Measurements from ENCODE around the gene TVP23C.

TVP23C gene

DNA sequence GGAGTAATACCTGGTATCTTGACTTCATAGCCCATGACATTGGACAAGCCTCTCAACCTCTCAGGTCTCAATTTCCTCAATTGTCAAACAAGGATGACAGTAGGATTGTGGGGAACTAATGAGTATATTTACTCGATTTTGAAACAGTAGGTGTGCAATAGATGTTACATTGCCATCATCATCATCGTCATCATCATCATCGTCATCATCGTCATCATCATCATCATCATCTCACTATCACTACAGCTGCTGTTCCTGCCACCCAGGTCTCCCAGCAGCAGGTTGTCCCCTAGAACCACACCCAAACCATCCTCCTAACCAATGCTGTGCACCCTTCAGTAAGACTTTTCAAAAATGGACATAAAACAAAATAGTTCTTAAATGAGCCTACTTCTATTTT is 71.1 kb downstream of the TVP23C start:
- Histone ChIP-seq H3K9ac (ENCODE audit: low read length) (no peak overlapping the region), H3K36me3 (ENCODE audit: insufficient read depth, low read length) (no peaks in the 10 kb centered on the region), H3K4me3 (ENCODE audit: low read depth in 1 of 2, low read length in 2 of 2) (no peak overlapping the region), H3K4me1 (ENCODE audit: insufficient read depth, low read length) (no peaks in the 10 kb centered on the region), H3K9me3 (ENCODE audit: low read length) (no peaks in the 10 kb centered on the region), H3K27me3 (ENCODE audit: control insufficient read depth in 1 of 2, insufficient read depth in 2 of 2, low read length in 2 of 2) (no peaks in the 10 kb centered on the region), H3K27ac (ENCODE audit: low read depth, low read length) (no peak overlapping the region)

DNA sequence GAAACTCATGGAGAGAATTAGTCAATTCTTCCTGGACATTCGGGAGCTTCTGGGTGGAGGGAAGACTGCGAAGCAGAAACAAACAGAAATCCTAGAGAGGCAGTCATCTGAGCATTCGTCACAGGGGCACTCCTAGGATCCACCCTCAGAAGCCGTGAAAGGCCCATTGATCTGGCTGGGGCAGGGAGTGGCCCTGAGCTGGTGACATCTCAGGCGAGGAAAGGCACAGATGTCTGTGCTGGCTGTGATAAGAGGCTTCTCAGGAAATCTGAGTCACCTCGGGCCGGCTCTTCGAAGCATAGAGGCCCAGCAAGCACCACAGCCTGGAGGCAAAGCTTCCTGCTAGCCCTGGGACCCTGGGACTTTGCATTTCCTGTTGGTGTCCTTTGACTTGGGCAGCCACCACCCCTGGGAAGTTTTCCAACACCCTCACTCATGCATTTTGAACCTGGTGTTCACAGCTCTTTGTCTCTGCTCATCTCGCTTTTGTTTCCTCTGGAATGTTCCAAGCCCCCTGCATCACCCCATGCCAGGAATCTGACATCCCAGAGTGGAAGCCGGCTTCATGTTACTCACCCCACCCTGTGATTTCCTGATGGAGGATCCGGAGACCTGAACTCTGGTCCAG is 72.5 kb downstream of the TVP23C start:
- no peaks in the 10 kb centered on the region for H3K4me1 ChIP-seq (ENCODE audit: insufficient read depth, low read length)
- no peak overlapping the region for H3K27ac ChIP-seq (ENCODE audit: low read depth, low read length)
- no peak overlapping the region for H3K4me3 ChIP-seq (ENCODE audit: low read depth in 1 of 2, low read length in 2 of 2)
- no peaks in the 10 kb centered on the region for H3K9me3 ChIP-seq (ENCODE audit: low read length)
- no peaks in the 10 kb centered on the region for H3K27me3 ChIP-seq (ENCODE audit: control insufficient read depth in 1 of 2, insufficient read depth in 2 of 2, low read length in 2 of 2)
- H3K9ac ChIP-seq (ENCODE audit: low read length), result no peak overlapping the region
- H3K36me3 ChIP-seq (ENCODE audit: insufficient read depth, low read length), result no peaks in the 10 kb centered on the region

- Histone ChIP-seq H3K36me3 (ENCODE audit: insufficient read depth, low read length) (no peaks in the 10 kb centered on the region), H3K4me3 (ENCODE audit: low read depth in 1 of 2, low read length in 2 of 2) (no peak overlapping the region), H3K27ac (ENCODE audit: low read depth, low read length) (no peak overlapping the region), H3K9me3 (ENCODE audit: low read length) (no peaks in the 10 kb centered on the region), H3K4me1 (ENCODE audit: insufficient read depth, low read length) (no peaks in the 10 kb centered on the region), H3K9ac (ENCODE audit: low read length) (no peak overlapping the region), H3K27me3 (ENCODE audit: control insufficient read depth in 1 of 2, insufficient read depth in 2 of 2, low read length in 2 of 2) (no peaks in the 10 kb centered on the region)
These were observed 74.7 kb downstream of the TVP23C start for GRCh38 chr17:15488557-15488956.

DNA sequence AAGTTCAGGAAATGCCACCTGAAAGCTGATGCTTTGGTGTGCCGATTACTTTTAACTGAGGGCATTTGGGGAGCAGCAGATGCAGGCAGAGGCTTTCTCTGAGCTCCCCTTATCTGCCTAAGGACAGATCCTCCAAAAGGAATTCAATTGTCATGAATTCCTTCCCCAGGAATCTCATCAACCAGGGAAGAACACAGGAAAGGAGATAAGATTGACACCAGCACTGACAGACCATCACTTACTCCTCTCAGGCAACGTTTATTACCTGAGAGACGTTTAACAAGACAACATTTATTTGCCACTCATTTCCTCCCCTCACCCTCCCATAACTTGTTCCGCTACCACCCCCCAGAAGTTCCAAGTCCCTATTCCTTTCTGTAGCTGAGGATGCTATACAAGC is 78.2 kb downstream of the TVP23C start:
- H3K4me3 ChIP-seq (ENCODE audit: low read depth in 1 of 2, low read length in 2 of 2), result no peak overlapping the region
- H3K9ac ChIP-seq (ENCODE audit: low read length), result no peak overlapping the region
- H3K9me3 ChIP-seq (ENCODE audit: low read length), result no peaks in the 10 kb centered on the region
- peaks cover 3% of the 10 kb centered on the region for H3K4me1 ChIP-seq (ENCODE audit: insufficient read depth, low read length)
- H3K27me3 ChIP-seq (ENCODE audit: control insufficient read depth in 1 of 2, insufficient read depth in 2 of 2, low read length in 2 of 2), result no peaks in the 10 kb centered on the region
- H3K36me3 ChIP-seq (ENCODE audit: insufficient read depth, low read length), result no peaks in the 10 kb centered on the region
- no peak overlapping the region for H3K27ac ChIP-seq (ENCODE audit: low read depth, low read length)

DNA sequence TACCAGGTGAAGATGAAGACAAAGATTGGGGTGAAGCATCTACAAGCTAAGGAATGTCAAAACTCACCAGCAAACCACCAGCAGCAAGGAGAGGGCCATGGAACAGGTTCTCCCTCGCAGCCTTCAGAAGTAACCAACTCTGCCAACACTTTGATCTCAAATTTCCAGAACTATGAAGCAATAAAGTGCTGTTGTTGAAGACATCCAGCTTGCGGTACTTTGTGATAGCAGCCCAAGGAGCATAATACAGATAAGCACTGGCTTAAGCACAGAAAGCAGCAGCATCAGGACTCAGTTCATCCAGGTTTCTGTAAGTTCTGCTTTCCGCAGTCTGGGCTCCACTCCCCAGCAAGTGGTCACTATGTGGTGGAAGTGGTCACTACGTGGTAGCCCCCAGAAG is 79.9 kb downstream of the TVP23C start:
- H3K27me3 ChIP-seq (ENCODE audit: control insufficient read depth in 1 of 2, insufficient read depth in 2 of 2, low read length in 2 of 2), result no peaks in the 10 kb centered on the region
- H3K4me1 ChIP-seq (ENCODE audit: insufficient read depth, low read length), result peaks cover 9% of the 10 kb centered on the region
- H3K27ac ChIP-seq (ENCODE audit: low read depth, low read length), result no peak overlapping the region
- H3K36me3 ChIP-seq (ENCODE audit: insufficient read depth, low read length), result no peaks in the 10 kb centered on the region
- H3K4me3 ChIP-seq (ENCODE audit: low read depth in 1 of 2, low read length in 2 of 2), result no peak overlapping the region
- no peak overlapping the region for H3K9ac ChIP-seq (ENCODE audit: low read length)
- H3K9me3 ChIP-seq (ENCODE audit: low read length), result no peaks in the 10 kb centered on the region

DNA sequence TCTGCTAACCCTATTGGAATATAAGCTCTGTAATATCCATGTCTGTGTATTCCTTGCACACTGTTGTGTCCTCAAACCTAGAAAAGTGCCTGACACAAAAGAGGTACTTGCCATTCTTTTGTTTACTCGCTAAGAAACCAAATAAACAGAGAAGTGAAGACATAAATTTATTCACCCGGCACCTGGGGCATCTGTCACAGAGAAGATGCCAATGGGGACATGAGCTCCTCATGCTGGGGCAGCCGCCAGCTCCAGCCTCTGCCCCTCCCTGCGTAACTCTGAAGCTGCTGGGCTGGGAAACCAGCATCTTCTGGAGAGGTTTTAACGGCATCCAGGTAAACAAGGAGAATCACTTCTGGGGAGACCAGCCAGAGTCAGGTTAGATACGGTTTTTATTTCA is 80.8 kb downstream of the TVP23C start:
- Histone ChIP-seq H3K9ac (ENCODE audit: low read length) (no peak overlapping the region), H3K4me3 (ENCODE audit: low read depth in 1 of 2, low read length in 2 of 2) (no peak overlapping the region), H3K27me3 (ENCODE audit: control insufficient read depth in 1 of 2, insufficient read depth in 2 of 2, low read length in 2 of 2) (no peaks in the 10 kb centered on the region), H3K9me3 (ENCODE audit: low read length) (no peaks in the 10 kb centered on the region), H3K27ac (ENCODE audit: low read depth, low read length) (no peak overlapping the region), H3K36me3 (ENCODE audit: insufficient read depth, low read length) (no peaks in the 10 kb centered on the region), H3K4me1 (ENCODE audit: insufficient read depth, low read length) (peaks cover 9% of the 10 kb centered on the region)

- peaks cover 9% of the 10 kb centered on the region for H3K4me1 ChIP-seq (ENCODE audit: insufficient read depth, low read length)
- no peaks in the 10 kb centered on the region for H3K27me3 ChIP-seq (ENCODE audit: control insufficient read depth in 1 of 2, insufficient read depth in 2 of 2, low read length in 2 of 2)
- H3K9me3 ChIP-seq (ENCODE audit: low read length), result no peaks in the 10 kb centered on the region
- no peaks in the 10 kb centered on the region for H3K36me3 ChIP-seq (ENCODE audit: insufficient read depth, low read length)
- H3K9ac ChIP-seq (ENCODE audit: low read length), result no peak overlapping the region
- no peak overlapping the region for H3K27ac ChIP-seq (ENCODE audit: low read depth, low read length)
- no peak overlapping the region for H3K4me3 ChIP-seq (ENCODE audit: low read depth in 1 of 2, low read length in 2 of 2)
These were observed 81.8 kb downstream of the TVP23C start for GRCh38 chr17:15481481-15481880.

DNA sequence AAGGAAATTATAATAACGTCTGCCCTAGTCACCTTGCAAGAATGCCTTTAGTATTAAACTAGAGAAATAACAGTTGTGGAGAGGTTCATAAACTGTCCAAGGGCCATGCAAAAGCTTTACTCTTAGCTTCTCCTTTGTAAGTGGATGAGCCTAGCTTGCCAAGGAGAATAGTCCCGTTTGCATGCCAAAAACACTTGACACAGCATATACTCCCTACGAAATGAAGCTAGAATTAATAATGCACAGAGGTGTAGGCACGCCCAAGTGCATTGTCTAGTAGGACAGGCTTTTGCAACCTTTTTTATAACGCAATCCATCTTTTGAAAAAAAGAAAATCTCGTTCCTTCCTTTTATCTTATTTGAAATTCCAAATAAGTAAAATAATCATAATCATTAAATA is 83.1 kb downstream of the TVP23C start:
- H3K36me3 ChIP-seq (ENCODE audit: insufficient read depth, low read length), result no peaks in the 10 kb centered on the region
- H3K4me1 ChIP-seq (ENCODE audit: insufficient read depth, low read length), result peaks cover 9% of the 10 kb centered on the region
- no peak overlapping the region for H3K9ac ChIP-seq (ENCODE audit: low read length)
- no peak overlapping the region for H3K4me3 ChIP-seq (ENCODE audit: low read depth in 1 of 2, low read length in 2 of 2)
- no peaks in the 10 kb centered on the region for H3K27me3 ChIP-seq (ENCODE audit: control insufficient read depth in 1 of 2, insufficient read depth in 2 of 2, low read length in 2 of 2)
- no peaks in the 10 kb centered on the region for H3K9me3 ChIP-seq (ENCODE audit: low read length)
- no peak overlapping the region for H3K27ac ChIP-seq (ENCODE audit: low read depth, low read length)

- no peaks in the 10 kb centered on the region for H3K27me3 ChIP-seq (ENCODE audit: control insufficient read depth in 1 of 2, insufficient read depth in 2 of 2, low read length in 2 of 2)
- peaks cover 9% of the 10 kb centered on the region for H3K4me1 ChIP-seq (ENCODE audit: insufficient read depth, low read length)
- H3K9me3 ChIP-seq (ENCODE audit: low read length), result no peaks in the 10 kb centered on the region
- H3K9ac ChIP-seq (ENCODE audit: low read length), result no peak overlapping the region
- H3K4me3 ChIP-seq (ENCODE audit: low read depth in 1 of 2, low read length in 2 of 2), result no peak overlapping the region
- no peaks in the 10 kb centered on the region for H3K36me3 ChIP-seq (ENCODE audit: insufficient read depth, low read length)
- H3K27ac ChIP-seq (ENCODE audit: low read depth, low read length), result no peak overlapping the region
These were observed 83.6 kb downstream of the TVP23C start for GRCh38 chr17:15479703-15480102.

DNA sequence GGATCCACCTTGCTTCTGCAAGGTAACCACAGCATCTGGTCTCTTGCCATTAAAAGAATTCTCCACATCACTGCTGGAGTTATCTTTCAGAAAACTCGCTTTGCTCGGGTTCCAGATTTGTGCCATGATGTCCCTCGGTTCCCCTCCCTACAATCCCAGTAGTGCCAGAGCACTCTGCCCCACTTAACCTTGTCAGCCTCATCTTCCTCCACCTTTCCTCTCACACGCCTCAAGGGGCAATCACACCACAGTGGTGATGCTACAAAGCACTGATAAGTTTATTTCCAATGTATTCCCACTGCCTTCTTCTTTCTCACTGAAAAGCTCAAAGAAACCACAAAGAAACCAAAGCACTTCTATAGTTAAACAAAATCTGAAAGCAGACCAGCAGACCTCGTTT is 84.4 kb downstream of the TVP23C start:
- Histone ChIP-seq H3K9ac (ENCODE audit: low read length) (no peak overlapping the region), H3K27ac (ENCODE audit: low read depth, low read length) (no peak overlapping the region), H3K4me3 (ENCODE audit: low read depth in 1 of 2, low read length in 2 of 2) (no peak overlapping the region), H3K27me3 (ENCODE audit: control insufficient read depth in 1 of 2, insufficient read depth in 2 of 2, low read length in 2 of 2) (no peaks in the 10 kb centered on the region), H3K9me3 (ENCODE audit: low read length) (no peaks in the 10 kb centered on the region), H3K36me3 (ENCODE audit: insufficient read depth, low read length) (no peaks in the 10 kb centered on the region), H3K4me1 (ENCODE audit: insufficient read depth, low read length) (peaks cover 9% of the 10 kb centered on the region)

GRCh38 chr17:15475631-15476354 is 87.5 kb downstream of the TVP23C start:
- Histone ChIP-seq H3K9me3 (ENCODE audit: low read length) (no peaks in the 10 kb centered on the region), H3K27me3 (ENCODE audit: control insufficient read depth in 1 of 2, insufficient read depth in 2 of 2, low read length in 2 of 2) (no peaks in the 10 kb centered on the region), H3K4me1 (ENCODE audit: insufficient read depth, low read length) (peaks cover 9% of the 10 kb centered on the region), H3K36me3 (ENCODE audit: insufficient read depth, low read length) (no peaks in the 10 kb centered on the region), H3K9ac (ENCODE audit: low read length) (no peak overlapping the region), H3K4me3 (ENCODE audit: low read depth in 1 of 2, low read length in 2 of 2) (no peak overlapping the region), H3K27ac (ENCODE audit: low read depth, low read length) (no peak overlapping the region)

- Histone ChIP-seq H3K4me3 (ENCODE audit: low read depth in 1 of 2, low read length in 2 of 2) (no peak overlapping the region), H3K27ac (ENCODE audit: low read depth, low read length) (no peak overlapping the region), H3K4me1 (ENCODE audit: insufficient read depth, low read length) (peaks cover 8% of the 10 kb centered on the region), H3K9me3 (ENCODE audit: low read length) (no peaks in the 10 kb centered on the region), H3K9ac (ENCODE audit: low read length) (no peak overlapping the region), H3K27me3 (ENCODE audit: control insufficient read depth in 1 of 2, insufficient read depth in 2 of 2, low read length in 2 of 2) (no peaks in the 10 kb centered on the region), H3K36me3 (ENCODE audit: insufficient read depth, low read length) (no peaks in the 10 kb centered on the region)
These were observed 90.4 kb downstream of the TVP23C start for GRCh38 chr17:15472891-15473290.

Data from muscle layer of colon (tissue), 2 donors.